Panc1 (cell line): ENCODE data around the gene C1QTNF3. TPM values are rescaled to one million over a fixed set of nuclear protein-coding genes. Genes with fewer than 3 reads are reported as not detected.

Source experiments
- ATAC-seq: fragments of 200-7000 bp; cut with Tn5 transposase; 2 replicates; pipeline ENCODE4 v1.9.1; 2020; ENCODE audit warnings: mild to moderate bottlenecking, moderate library complexity
- BruUV-seq: library from RNA; stranded (reverse); fragments of 400-500 nt; replicated peaks from 2 replicates; lab custom pipeline; 2021; lab: Mats Ljungman, UMichigan
- CTCF ChIA-PET: fragments of 300-600 bp; sonication (Branson Sonifier 250); formaldehyde crosslinking; loops from one replicate; lab custom pipeline; 2022; ENCODE audit warnings: antibody characterized with exemption; lab: Charles Lee
- POLR2A ChIA-PET: fragments of 300-600 bp; sonication (Branson Sonifier 250); formaldehyde crosslinking; loops from one replicate; lab custom pipeline; 2022; ENCODE audit warnings: antibody characterized with exemption; lab: Charles Lee
- DNase-seq: peaks from one replicate; pipeline ENCODE4 v3.0.0-alpha.2; 2010; ENCODE audit warnings: low read depth, low spot score
- H3K27ac ChIP-seq: 2 replicates; pipeline ENCODE4 v1.5.1; 2011; ENCODE audit warnings: mild to moderate bottlenecking, low read length, inconsistent platforms
- H3K27me3 ChIP-seq: fragments of 200-500 bp; sonication (Bioruptor generic); 2 replicates; pipeline ENCODE4 v1.6.0; 2014; ENCODE audit warnings: low read length, inconsistent platforms; ENCODE audit not compliant: control insufficient read depth, insufficient read depth
- H3K36me3 ChIP-seq: fragments of 200-500 bp; sonication (Bioruptor generic); 2 replicates; pipeline ENCODE4 v1.5.1; 2014; ENCODE audit warnings: inconsistent platforms, mild to moderate bottlenecking, low read length, moderate library complexity; ENCODE audit not compliant: control insufficient read depth, insufficient read depth
- H3K4me1 ChIP-seq: 2 replicates; pipeline ENCODE4 v1.5.1; 2011; ENCODE audit warnings: inconsistent platforms, mild to moderate bottlenecking, low read length, moderate library complexity; ENCODE audit not compliant: control insufficient read depth, insufficient read depth
- H3K4me3 ChIP-seq, 2 experiments: 2 replicates each; pipeline ENCODE4 v1.5.1; 2011 to 2012; ENCODE audit warnings: low read depth in 2 of 2, low read length in 2 of 2, mild to moderate bottlenecking in 2 of 2, inconsistent platforms in 1 of 2, moderate library complexity in 1 of 2
- H3K9me3 ChIP-seq: fragments of 200-500 bp; sonication (Bioruptor generic); 2 replicates; pipeline ENCODE4 v1.5.1; 2014; ENCODE audit warnings: low read depth, mild to moderate bottlenecking, inconsistent platforms, low read length, moderate library complexity; ENCODE audit not compliant: control insufficient read depth, insufficient read depth
- CTCF ChIP-seq: fragments of 450-650 bp; IDR thresholded peaks from 2 replicates; pipeline ENCODE4 v1.5.1; 2017; ENCODE audit warnings: mild to moderate bottlenecking
- POLR2AphosphoS5 ChIP-seq: IDR thresholded peaks from 2 replicates; pipeline ENCODE4 v1.6.1; 2012; ENCODE audit warnings: mild to moderate bottlenecking, low read depth, low read length, moderate library complexity
- REST ChIP-seq, 2 experiments: IDR thresholded peaks; 2 replicates each; pipeline ENCODE4 v1.6.1; 2011 to 2012; ENCODE audit warnings: low read depth in 2 of 2, control low read depth in 1 of 2, low read length in 1 of 2, mild to moderate bottlenecking in 1 of 2, moderate library complexity in 1 of 2; ENCODE audit not compliant: insufficient read depth in 1 of 2
- SIN3A ChIP-seq: IDR thresholded peaks from 2 replicates; pipeline ENCODE4 v1.6.1; 2012; ENCODE audit warnings: low read depth, mild to moderate bottlenecking, low read length, moderate library complexity, borderline replicate concordance; ENCODE audit not compliant: insufficient read depth
- TCF7L2 ChIP-seq: IDR thresholded peaks from 2 replicates; pipeline ENCODE4 v1.6.1; 2011; ENCODE audit warnings: mild to moderate bottlenecking, low read depth, low read length, inconsistent platforms
- in situ Hi-C: cut with HindIII; loops from 2 replicates; pipeline ENCODE4 v1.10.0; 2016; ENCODE audit warnings: low sequenced_read_pairs, low pct_unique_long_range_greater_than_20kb
- intact Hi-C: fragments of 100-400 bp; cut with micrococcal nuclease; formaldehyde crosslinking; loops from one replicate; pipeline ENCODE4 v1.10.0; 2022; ENCODE audit not compliant: unreplicated experiment
- total RNA-seq: library from RNA; stranded (reverse); gene quantifications from one replicate; pipeline ENCODE4 v1.2.1, GENCODE V29; 2021; ENCODE audit not compliant: unreplicated experiment

C1QTNF3 gene
- total RNA-seq, 1 experiment from 2014 or later: 2.1 TPM

- Histone ChIP-seq H3K27me3 (no peaks in the 10 kb centered on the region), H3K27ac (no peak overlapping the region), H3K4me3 (no peak overlapping the region), H3K4me1 (peaks cover 8% of the 10 kb centered on the region), H3K36me3 (no peaks in the 10 kb centered on the region; the same call in 1 of the 2 replicates), H3K9me3 (no peaks in the 10 kb centered on the region)
- TF ChIP-seq SIN3A: no peak
- TF ChIP-seq TCF7L2: no peak
- no peak for TF ChIP-seq POLR2AphosphoS5
- no peak for TF ChIP-seq CTCF
- no peak for TF ChIP-seq REST (IDR thresholded peaks at IDR 0.05; ENCODE audit: insufficient read depth in 1 of 2, low read depth in 2 of 2, low read length in 1 of 2)
- ChIA-PET POLR2A (no interaction called here), CTCF (no interaction called here)
- ATAC-seq: no peak
- in situ Hi-C loops: no loop called here
- intact Hi-C loops: no loop called here
- DNase-seq: no peak
- BruUV-seq: no TSS peak
Measured at GRCh38 chr5:34003941-34004340, 39.1 kb downstream of the C1QTNF3 start.

- Histone ChIP-seq H3K9me3 (no peaks in the 10 kb centered on the region), H3K36me3 (no peaks in the 10 kb centered on the region; the same call in 1 of the 2 replicates), H3K4me1 (peaks cover 8% of the 10 kb centered on the region), H3K27ac (no peak overlapping the region), H3K27me3 (no peaks in the 10 kb centered on the region), H3K4me3 (no peak overlapping the region)
- in situ Hi-C loops (no loop called here), intact Hi-C loops (no loop called here)
- ChIA-PET POLR2A (interaction anchor here (0.5 to 0.7 kb wide), 2 partner anchors 480 to 556 kb away, joined by 3 to 6 read pairs; no protein-coding TSS in a partner anchor), CTCF (no interaction called here)
- no peak for TF ChIP-seq SIN3A
- TF ChIP-seq TCF7L2: no peak
- no peak for TF ChIP-seq POLR2AphosphoS5
- TF ChIP-seq REST (IDR thresholded peaks at IDR 0.05; ENCODE audit: insufficient read depth in 1 of 2, low read depth in 2 of 2, low read length in 1 of 2): no peak
- no peak for TF ChIP-seq CTCF
- no peak for DNase-seq
- ATAC-seq: no peak
- BruUV-seq: no TSS peak
Measured at GRCh38 chr5:34002629-34003328, 40.2 kb downstream of the C1QTNF3 start.
